Lower leg skin (tissue), 3 donors: Measurements from ENCODE around the gene BRAP.

ENCODE experiments used
- CTCF ChIP-seq, 3 donors: fragments of 450-650 bp; IDR thresholded peaks; one replicate each; pipeline ENCODE4 v1.5.1; 2016; ENCODE audit warnings: antibody characterized with exemption in 3 of 3, mild to moderate bottlenecking in 3 of 3, moderate library complexity in 2 of 3
- POLR2A ChIP-seq, 2 donors: fragments of 450-650 bp; IDR thresholded peaks; one replicate each; pipeline ENCODE4 v1.6.1; 2016 to 2017; ENCODE audit warnings: antibody characterized with exemption in 2 of 2, mild to moderate bottlenecking in 1 of 2, moderate library complexity in 1 of 2

- TF ChIP-seq CTCF (IDR thresholded peaks at IDR 0.05) (no peak), POLR2A (IDR thresholded peaks at IDR 0.05) (no peak)
Observed at GRCh38 chr12:111693818-111694217, 8.1 kb upstream of the BRAP start.
